ENCODE data around the gene SLC13A1. TPM values are rescaled to one million over a fixed set of nuclear protein-coding genes. Genes with fewer than 3 reads are reported as not detected.

The SLC13A1 gene
- total RNA-seq, 1 experiment from 2014 or later = 0.04 TPM

GRCh38 chr7:123215350-123215749, 15.6 kb upstream of the SLC13A1 start (continued):
- TF ChIP-seq PRDM15 (CRISPR knock-in tag; IDR thresholded peaks at IDR 0.05) (no peak), MYBL2 (CRISPR knock-in tag; IDR thresholded peaks at IDR 0.05) (no peak), NFATC4 (CRISPR knock-in tag; IDR thresholded peaks at IDR 0.05) (no peak), PRRX2 (CRISPR knock-in tag; IDR thresholded peaks at IDR 0.05) (no peak), FOXJ3 (CRISPR knock-in tag; IDR thresholded peaks at IDR 0.05; ENCODE audit: borderline replicate concordance) (no peak), ZMAT4 (CRISPR knock-in tag; IDR thresholded peaks at IDR 0.05) (no peak)

- peaks cover 23% of the 10 kb centered on the region for H3K9me3 Mint-ChIP-seq
- H3K27ac Mint-ChIP-seq = no peak overlapping the region
- ChIA-PET CTCF (no interaction called here), POLR2A (no interaction called here)
- H3K36me3 Mint-ChIP-seq = peaks cover 22% of the 10 kb centered on the region
- peaks cover 19% of the 10 kb centered on the region for H3K4me1 Mint-ChIP-seq
- no peak for TF ChIP-seq ESRRA (CRISPR knock-in tag; IDR thresholded peaks at IDR 0.05; ENCODE audit: borderline replicate concordance)
- no peak for TF ChIP-seq ZSCAN18 (CRISPR knock-in tag; IDR thresholded peaks at IDR 0.05)
- no peak for TF ChIP-seq ATF2 (CRISPR knock-in tag; IDR thresholded peaks at IDR 0.05; ENCODE audit: borderline replicate concordance, low read depth)
- TF ChIP-seq CBFB (CRISPR knock-in tag; IDR thresholded peaks at IDR 0.05; ENCODE audit: low read depth) = no peak
- no peak for TF ChIP-seq MLX (CRISPR knock-in tag; IDR thresholded peaks at IDR 0.05)
- TF ChIP-seq ZNF281 (CRISPR knock-in tag; IDR thresholded peaks at IDR 0.05) = no peak
- no peak for TF ChIP-seq ZNF423 (CRISPR knock-in tag; IDR thresholded peaks at IDR 0.05)
- TF ChIP-seq ZNF121 (CRISPR knock-in tag; IDR thresholded peaks at IDR 0.05) = no peak
- no peak for TF ChIP-seq GTF2I (CRISPR knock-in tag; conservative IDR thresholded peaks at IDR 0.05)
- no peak for TF ChIP-seq STAT6 (CRISPR knock-in tag; conservative IDR thresholded peaks at IDR 0.05; ENCODE audit: low read depth)
- no peak for TF ChIP-seq ZNF138 (CRISPR knock-in tag; conservative IDR thresholded peaks at IDR 0.05)
- TF ChIP-seq RORB (CRISPR knock-in tag; IDR thresholded peaks at IDR 0.05) = no peak
- no peak for TF ChIP-seq ERG (CRISPR knock-in tag; IDR thresholded peaks at IDR 0.05)
- no peak for TF ChIP-seq ZNF512 (CRISPR knock-in tag; IDR thresholded peaks at IDR 0.05; ENCODE audit: borderline replicate concordance)
- no peaks in the 10 kb centered on the region; the same call in 1 of the 2 replicates for H3K27me3 Mint-ChIP-seq (ENCODE audit: low read depth)
- no peak overlapping the region for H3K4me3 Mint-ChIP-seq
- ATAC-seq (no peak), DNase-seq (ENCODE audit: low spot score) (no peak)
Observed at GRCh38 chr7:123211545-123211944, 11.8 kb upstream of the SLC13A1 start.
